Measurements from ENCODE around the gene PDLIM5. TPM values are rescaled to one million over a fixed set of nuclear protein-coding genes. Genes with fewer than 3 reads are reported as not detected.
A peak's percentile ranks its signal among the peaks of the same experiment; 100 is the strongest.

Gene PDLIM5
- total RNA-seq, 4 donors from 2014 or later: 62.9 to 133 (median 110) TPM

DNA sequence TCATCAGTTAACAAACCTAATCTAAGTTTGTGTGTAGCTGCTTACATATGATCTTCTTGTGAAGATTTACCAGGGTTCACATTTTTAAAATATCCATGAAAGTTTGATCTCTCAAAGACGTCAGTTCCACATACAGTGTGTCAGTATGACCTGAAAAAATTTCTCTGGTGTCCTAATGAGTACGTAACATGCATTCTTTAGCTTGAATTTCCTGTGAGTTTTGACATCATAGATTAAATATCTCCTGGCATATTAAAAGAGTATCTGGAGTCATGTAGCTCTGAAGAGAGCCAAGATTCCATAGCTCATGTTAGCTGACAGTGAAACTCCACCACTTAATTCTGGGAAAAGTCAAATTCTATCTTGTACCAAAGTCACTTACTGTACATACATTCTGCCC, 43.9 kb upstream of the PDLIM5 start:
- peaks cover 0 to 8% (median 2%) of the 10 kb centered on the region in 4 donors for H3K4me1 ChIP-seq
- WGBS, 2 donors (ENCODE audit: low coverage in 1 of 2): 71 to 78% methylated on average over 2 of the region's 2 CpGs
- H3K9me3 ChIP-seq: no peaks in the 10 kb centered on the region
- TF ChIP-seq POLR2AphosphoS5 (IDR thresholded peaks at IDR 0.05) (no peak), EP300 (IDR thresholded peaks at IDR 0.05; ENCODE audit: low read depth) (no peak)
- intact Hi-C loops (cut with DNase I; ENCODE audit: low total_unique reads): loop anchor here (2.0 kb wide), 1 partner anchor 189 kb away; no protein-coding TSS in a partner anchor
- no peak overlapping the region for H3K4me3 ChIP-seq
- no peaks in the 10 kb centered on the region for H3K36me3 ChIP-seq
- H3K27me3 ChIP-seq: no peaks in the 10 kb centered on the region
- in situ Hi-C loops (cut with MboI; ENCODE audit: low pct_ligation_motif_present in 1 of 4, low pct_unique_long_range_greater_than_20kb in 1 of 4, low sequenced_read_pairs in 3 of 4): loop anchor here in 3 of 4 donors (5.0 to 10.0 kb wide), 3 partner anchors 187 to 194 kb away; no protein-coding TSS in a partner anchor
- H3K27ac ChIP-seq: peak overlapping the region in 1 of 4 donors; percentile 44
- DNase-seq: no peak

DNA sequence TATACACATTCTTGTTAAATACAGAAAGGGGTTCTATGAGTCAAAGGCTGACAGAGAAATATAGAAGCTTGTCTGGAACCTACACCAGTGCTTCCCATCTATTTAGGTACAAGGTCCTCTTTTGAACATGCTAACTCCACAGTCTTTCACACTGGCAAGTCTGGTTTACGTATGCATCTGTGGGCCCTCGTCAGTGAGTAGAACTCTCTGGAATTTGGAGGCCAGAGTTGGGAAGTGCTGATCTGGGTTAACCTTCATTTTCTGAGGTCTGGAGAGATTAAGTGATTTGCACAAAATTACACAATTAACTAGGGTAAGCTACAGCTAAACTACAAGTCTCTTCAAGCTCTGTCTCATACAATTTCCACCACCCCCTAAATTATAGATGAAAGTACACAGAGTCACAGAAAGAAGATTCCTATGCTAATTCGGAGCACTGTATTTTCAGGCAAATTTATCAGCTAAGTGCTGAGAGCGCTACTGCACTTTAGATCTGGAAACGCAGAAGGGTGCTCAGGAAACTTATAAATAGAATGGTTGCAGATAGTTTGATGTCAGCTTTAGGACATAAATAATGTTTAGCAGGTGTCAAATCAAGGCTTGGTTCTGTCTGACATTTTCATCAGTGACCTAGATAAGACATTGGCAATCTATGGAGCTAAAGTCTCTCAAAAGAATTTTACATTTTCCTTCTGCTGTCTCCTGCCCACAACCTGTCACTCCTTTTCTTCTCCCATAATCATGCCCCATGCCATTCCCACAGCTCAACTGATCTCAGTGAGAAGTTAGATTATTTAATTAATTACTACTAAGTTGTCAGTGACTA, 43.0 kb upstream of the PDLIM5 start:
- WGBS, 2 donors (ENCODE audit: low coverage in 1 of 2): 75 to 84% methylated on average over 4 to 5 of the region's 5 CpGs
- Histone ChIP-seq H3K36me3 (no peaks in the 10 kb centered on the region), H3K27me3 (no peaks in the 10 kb centered on the region), H3K4me3 (no peak overlapping the region), H3K27ac (peak overlapping the region in 3 of 4 donors; percentile 5 to 44 (median 18)), H3K4me1 (peaks cover 0 to 13% (median 3%) of the 10 kb centered on the region in 4 donors), H3K9me3 (no peaks in the 10 kb centered on the region)
- TF ChIP-seq EP300 (IDR thresholded peaks at IDR 0.05; ENCODE audit: low read depth) (no peak), POLR2A (IDR thresholded peaks at IDR 0.05) (no peak), POLR2AphosphoS5 (IDR thresholded peaks at IDR 0.05) (no peak)
- TF ChIP-seq, protein P1, sequence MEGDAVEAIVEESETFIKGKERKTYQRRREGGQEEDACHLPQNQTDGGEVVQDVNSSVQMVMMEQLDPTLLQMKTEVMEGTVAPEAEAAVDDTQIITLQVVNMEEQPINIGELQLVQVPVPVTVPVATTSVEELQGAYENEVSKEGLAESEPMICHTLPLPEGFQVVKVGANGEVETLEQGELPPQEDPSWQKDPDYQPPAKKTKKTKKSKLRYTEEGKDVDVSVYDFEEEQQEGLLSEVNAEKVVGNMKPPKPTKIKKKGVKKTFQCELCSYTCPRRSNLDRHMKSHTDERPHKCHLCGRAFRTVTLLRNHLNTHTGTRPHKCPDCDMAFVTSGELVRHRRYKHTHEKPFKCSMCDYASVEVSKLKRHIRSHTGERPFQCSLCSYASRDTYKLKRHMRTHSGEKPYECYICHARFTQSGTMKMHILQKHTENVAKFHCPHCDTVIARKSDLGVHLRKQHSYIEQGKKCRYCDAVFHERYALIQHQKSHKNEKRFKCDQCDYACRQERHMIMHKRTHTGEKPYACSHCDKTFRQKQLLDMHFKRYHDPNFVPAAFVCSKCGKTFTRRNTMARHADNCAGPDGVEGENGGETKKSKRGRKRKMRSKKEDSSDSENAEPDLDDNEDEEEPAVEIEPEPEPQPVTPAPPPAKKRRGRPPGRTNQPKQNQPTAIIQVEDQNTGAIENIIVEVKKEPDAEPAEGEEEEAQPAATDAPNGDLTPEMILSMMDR (IDR thresholded peaks at IDR 0.05): no peak
- in situ Hi-C loops (cut with MboI; ENCODE audit: low pct_ligation_motif_present in 1 of 4, low pct_unique_long_range_greater_than_20kb in 1 of 4, low sequenced_read_pairs in 3 of 4) (loop anchor here in 3 of 4 donors (5.0 to 10.0 kb wide), 3 partner anchors 186 to 194 kb away; no protein-coding TSS in a partner anchor), intact Hi-C loops (cut with DNase I; ENCODE audit: low total_unique reads) (no loop called here)
- no peak for DNase-seq

DNA sequence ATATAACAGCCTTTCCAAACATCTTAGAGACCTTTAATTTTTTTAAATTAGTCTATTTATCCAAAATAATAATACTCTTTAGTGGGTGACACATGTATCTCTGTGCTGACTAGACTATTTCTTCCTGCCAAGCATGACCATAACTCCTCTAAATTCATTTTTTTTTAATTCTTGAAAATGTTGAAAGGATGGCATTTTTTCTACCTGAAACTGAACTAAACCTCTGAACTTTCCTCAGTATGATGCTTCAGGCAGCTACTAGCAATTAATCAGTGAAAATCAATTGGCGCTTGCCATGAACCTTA, 42.4 kb upstream of the PDLIM5 start:
- intact Hi-C loops (cut with DNase I; ENCODE audit: low total_unique reads) (no loop called here), in situ Hi-C loops (cut with MboI; ENCODE audit: low pct_ligation_motif_present in 1 of 4, low pct_unique_long_range_greater_than_20kb in 1 of 4, low sequenced_read_pairs in 3 of 4) (loop anchor here in 3 of 4 donors (5.0 to 10.0 kb wide), 3 partner anchors 185 to 193 kb away; no protein-coding TSS in a partner anchor)
- peak overlapping the region in 2 of 4 donors; percentile 27 to 44 for H3K27ac ChIP-seq
- H3K4me3 ChIP-seq: no peak overlapping the region
- H3K9me3 ChIP-seq: no peaks in the 10 kb centered on the region
- WGBS, 2 donors (ENCODE audit: low coverage in 1 of 2): 100% methylated on average over 1 of the region's 1 CpG
- TF ChIP-seq EP300 (IDR thresholded peaks at IDR 0.05; ENCODE audit: low read depth) (no peak), POLR2AphosphoS5 (IDR thresholded peaks at IDR 0.05) (no peak), POLR2A (IDR thresholded peaks at IDR 0.05) (no peak)
- TF ChIP-seq, protein P1 (IDR thresholded peaks at IDR 0.05): no peak
- peaks cover 0 to 13% (median 3%) of the 10 kb centered on the region in 4 donors for H3K4me1 ChIP-seq
- no peak for DNase-seq
- no peaks in the 10 kb centered on the region for H3K27me3 ChIP-seq
- H3K36me3 ChIP-seq: no peaks in the 10 kb centered on the region

DNA sequence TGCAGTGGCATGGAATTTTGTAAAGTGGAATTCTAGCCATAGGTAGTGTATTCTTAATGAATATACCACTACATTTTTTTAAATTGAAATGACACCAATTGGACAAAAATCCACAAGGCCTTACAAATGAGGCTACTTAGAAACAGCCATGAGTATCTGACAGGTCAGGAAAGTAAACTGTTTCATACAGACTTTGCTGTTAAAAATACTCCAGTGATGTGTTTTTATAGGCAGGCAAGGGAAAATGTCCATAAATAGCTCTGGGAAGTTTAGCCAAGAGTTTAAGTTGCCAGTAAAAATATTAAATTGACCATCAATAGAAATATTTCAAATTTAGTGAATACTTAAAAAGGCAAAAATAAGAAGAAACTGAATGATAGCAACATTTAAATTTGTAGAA, 41.8 kb upstream of the PDLIM5 start:
- intact Hi-C loops (cut with DNase I; ENCODE audit: low total_unique reads) (no loop called here), in situ Hi-C loops (cut with MboI; ENCODE audit: low pct_ligation_motif_present in 1 of 4, low pct_unique_long_range_greater_than_20kb in 1 of 4, low sequenced_read_pairs in 3 of 4) (loop anchor here (5.0 to 10.0 kb wide), 4 partner anchors 185 to 195 kb away; no protein-coding TSS in a partner anchor)
- H3K9me3 ChIP-seq: no peaks in the 10 kb centered on the region
- H3K4me3 ChIP-seq: no peak overlapping the region
- DNase-seq: no peak
- no peaks in the 10 kb centered on the region for H3K36me3 ChIP-seq
- H3K27me3 ChIP-seq: no peaks in the 10 kb centered on the region
- peak overlapping the region in 3 of 4 donors; percentile 13 to 44 (median 27) for H3K27ac ChIP-seq
- H3K4me1 ChIP-seq: peaks cover 0 to 13% (median 3%) of the 10 kb centered on the region in 4 donors
- TF ChIP-seq POLR2AphosphoS5 (IDR thresholded peaks at IDR 0.05) (no peak), EP300 (IDR thresholded peaks at IDR 0.05; ENCODE audit: low read depth) (no peak), POLR2A (IDR thresholded peaks at IDR 0.05) (no peak)
- TF ChIP-seq, protein P1 (IDR thresholded peaks at IDR 0.05): no peak

Data from transverse colon (tissue), 4 donors.